Measurements from ENCODE around the gene FAM184A. TPM values are rescaled to one million over a fixed set of nuclear protein-coding genes. Genes with fewer than 3 reads are reported as not detected.

Gene FAM184A
- total and polyA plus RNA-seq, 9 of the 15 experiments (the other 6 are each of a cell fraction or from before 2014, with no cell fraction given) = 6.4 to 18.7 (median 13.1) TPM

DNA sequence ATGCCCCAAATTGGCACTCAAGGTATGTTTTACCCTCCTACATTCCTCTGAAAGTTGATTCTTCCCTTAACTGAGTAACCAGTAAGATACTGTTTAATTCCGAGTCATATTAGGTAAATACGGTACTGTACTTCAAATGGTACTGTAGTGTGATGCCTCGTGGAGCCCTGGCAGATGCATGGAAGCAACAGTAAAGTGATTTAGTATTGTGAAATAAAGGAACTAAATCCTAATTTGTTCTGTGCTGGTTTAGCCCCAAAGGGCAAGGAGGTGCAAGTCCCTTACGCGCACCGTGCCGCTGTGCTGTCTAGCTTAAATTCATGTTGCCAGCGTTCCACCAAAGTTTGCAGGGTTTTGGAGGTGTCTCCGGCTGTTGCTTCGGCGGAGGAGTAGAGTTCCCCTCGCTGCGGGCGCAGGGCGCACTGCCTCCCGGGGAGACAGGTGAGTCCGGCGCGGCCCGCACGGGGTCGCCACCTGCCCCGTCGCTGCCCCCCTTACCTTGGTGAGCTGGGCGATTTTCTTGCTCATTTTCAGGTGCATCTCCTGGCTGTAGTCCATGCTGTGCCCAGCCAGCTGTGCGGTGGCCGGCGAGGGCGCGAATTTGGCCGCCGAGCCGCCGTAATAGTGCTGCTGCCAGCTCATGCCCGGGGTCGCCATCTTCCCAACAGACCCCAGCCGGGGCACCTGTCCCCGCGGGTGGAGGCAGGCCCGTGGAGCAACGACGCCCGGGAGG lies 655 bp downstream of the FAM184A start (continued):
- TF ChIP-seq, protein P1, sequence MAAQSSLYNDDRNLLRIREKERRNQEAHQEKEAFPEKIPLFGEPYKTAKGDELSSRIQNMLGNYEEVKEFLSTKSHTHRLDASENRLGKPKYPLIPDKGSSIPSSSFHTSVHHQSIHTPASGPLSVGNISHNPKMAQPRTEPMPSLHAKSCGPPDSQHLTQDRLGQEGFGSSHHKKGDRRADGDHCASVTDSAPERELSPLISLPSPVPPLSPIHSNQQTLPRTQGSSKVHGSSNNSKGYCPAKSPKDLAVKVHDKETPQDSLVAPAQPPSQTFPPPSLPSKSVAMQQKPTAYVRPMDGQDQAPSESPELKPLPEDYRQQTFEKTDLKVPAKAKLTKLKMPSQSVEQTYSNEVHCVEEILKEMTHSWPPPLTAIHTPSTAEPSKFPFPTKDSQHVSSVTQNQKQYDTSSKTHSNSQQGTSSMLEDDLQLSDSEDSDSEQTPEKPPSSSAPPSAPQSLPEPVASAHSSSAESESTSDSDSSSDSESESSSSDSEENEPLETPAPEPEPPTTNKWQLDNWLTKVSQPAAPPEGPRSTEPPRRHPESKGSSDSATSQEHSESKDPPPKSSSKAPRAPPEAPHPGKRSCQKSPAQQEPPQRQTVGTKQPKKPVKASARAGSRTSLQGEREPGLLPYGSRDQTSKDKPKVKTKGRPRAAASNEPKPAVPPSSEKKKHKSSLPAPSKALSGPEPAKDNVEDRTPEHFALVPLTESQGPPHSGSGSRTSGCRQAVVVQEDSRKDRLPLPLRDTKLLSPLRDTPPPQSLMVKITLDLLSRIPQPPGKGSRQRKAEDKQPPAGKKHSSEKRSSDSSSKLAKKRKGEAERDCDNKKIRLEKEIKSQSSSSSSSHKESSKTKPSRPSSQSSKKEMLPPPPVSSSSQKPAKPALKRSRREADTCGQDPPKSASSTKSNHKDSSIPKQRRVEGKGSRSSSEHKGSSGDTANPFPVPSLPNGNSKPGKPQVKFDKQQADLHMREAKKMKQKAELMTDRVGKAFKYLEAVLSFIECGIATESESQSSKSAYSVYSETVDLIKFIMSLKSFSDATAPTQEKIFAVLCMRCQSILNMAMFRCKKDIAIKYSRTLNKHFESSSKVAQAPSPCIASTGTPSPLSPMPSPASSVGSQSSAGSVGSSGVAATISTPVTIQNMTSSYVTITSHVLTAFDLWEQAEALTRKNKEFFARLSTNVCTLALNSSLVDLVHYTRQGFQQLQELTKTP (IDR thresholded peaks at IDR 0.05; ENCODE audit: low read depth in 1 of 2, partially characterized antibody in 2 of 2) = peak in 1 of 2 experiments; percentile 63
- TF ChIP-seq, protein P2, sequence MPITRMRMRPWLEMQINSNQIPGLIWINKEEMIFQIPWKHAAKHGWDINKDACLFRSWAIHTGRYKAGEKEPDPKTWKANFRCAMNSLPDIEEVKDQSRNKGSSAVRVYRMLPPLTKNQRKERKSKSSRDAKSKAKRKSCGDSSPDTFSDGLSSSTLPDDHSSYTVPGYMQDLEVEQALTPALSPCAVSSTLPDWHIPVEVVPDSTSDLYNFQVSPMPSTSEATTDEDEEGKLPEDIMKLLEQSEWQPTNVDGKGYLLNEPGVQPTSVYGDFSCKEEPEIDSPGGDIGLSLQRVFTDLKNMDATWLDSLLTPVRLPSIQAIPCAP (CRISPR knock-in tag; IDR thresholded peaks at IDR 0.05; ENCODE audit: borderline replicate concordance) = no peak
- TF ChIP-seq, protein P3, sequence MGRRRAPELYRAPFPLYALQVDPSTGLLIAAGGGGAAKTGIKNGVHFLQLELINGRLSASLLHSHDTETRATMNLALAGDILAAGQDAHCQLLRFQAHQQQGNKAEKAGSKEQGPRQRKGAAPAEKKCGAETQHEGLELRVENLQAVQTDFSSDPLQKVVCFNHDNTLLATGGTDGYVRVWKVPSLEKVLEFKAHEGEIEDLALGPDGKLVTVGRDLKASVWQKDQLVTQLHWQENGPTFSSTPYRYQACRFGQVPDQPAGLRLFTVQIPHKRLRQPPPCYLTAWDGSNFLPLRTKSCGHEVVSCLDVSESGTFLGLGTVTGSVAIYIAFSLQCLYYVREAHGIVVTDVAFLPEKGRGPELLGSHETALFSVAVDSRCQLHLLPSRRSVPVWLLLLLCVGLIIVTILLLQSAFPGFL (CRISPR knock-in tag; IDR thresholded peaks at IDR 0.05) = no peak
- TF ChIP-seq HDAC2 (IDR thresholded peaks at IDR 0.05) = no peak
- TF ChIP-seq CC2D1A (IDR thresholded peaks at IDR 0.05) = no peak
- no peak for TF ChIP-seq RFX7 (CRISPR knock-in tag; IDR thresholded peaks at IDR 0.05)
- TF ChIP-seq, protein P4, sequence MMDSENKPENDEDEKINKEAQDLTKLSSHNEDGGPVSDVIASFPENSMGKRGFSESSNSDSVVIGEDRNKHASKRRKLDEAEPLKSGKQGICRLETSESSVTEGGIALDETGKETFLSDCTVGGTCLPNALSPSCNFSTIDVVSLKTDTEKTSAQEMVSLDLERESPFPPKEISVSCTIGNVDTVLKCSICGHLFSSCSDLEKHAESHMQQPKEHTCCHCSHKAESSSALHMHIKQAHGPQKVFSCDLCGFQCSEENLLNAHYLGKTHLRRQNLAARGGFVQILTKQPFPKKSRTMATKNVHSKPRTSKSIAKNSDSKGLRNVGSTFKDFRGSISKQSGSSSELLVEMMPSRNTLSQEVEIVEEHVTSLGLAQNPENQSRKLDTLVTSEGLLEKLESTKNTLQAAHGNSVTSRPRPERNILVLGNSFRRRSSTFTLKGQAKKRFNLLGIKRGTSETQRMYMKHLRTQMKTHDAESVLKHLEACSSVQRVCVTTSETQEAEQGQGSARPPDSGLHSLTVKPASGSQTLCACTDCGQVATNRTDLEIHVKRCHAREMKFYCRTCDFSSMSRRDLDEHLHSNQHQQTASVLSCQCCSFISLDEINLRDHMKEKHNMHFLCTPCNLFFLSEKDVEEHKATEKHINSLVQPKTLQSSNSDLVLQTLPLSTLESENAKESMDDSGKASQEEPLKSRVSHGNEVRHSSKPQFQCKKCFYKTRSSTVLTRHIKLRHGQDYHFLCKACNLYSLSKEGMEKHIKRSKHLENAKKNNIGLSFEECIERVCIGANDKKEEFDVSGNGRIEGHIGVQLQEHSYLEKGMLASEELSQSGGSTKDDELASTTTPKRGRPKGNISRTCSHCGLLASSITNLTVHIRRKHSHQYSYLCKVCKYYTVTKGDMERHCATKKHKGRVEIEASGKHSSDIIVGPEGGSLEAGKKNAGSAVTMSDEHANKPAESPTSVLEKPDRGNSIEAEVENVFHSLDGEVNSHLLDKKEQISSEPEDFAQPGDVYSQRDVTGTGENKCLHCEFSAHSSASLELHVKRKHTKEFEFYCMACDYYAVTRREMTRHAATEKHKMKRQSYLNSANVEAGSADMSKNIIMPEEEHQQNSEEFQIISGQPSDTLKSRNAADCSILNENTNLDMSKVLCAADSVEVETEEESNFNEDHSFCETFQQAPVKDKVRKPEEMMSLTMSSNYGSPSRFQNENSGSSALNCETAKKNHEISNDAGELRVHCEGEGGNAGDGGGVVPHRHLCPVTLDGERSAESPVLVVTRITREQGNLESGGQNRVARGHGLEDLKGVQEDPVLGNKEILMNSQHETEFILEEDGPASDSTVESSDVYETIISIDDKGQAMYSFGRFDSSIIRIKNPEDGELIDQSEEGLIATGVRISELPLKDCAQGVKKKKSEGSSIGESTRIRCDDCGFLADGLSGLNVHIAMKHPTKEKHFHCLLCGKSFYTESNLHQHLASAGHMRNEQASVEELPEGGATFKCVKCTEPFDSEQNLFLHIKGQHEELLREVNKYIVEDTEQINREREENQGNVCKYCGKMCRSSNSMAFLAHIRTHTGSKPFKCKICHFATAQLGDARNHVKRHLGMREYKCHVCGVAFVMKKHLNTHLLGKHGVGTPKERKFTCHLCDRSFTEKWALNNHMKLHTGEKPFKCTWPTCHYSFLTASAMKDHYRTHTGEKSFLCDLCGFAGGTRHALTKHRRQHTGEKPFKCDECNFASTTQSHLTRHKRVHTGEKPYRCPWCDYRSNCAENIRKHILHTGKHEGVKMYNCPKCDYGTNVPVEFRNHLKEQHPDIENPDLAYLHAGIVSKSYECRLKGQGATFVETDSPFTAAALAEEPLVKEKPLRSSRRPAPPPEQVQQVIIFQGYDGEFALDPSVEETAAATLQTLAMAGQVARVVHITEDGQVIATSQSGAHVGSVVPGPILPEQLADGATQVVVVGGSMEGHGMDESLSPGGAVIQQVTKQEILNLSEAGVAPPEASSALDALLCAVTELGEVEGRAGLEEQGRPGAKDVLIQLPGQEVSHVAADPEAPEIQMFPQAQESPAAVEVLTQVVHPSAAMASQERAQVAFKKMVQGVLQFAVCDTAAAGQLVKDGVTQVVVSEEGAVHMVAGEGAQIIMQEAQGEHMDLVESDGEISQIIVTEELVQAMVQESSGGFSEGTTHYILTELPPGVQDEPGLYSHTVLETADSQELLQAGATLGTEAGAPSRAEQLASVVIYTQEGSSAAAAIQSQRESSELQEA (IDR thresholded peaks at IDR 0.05; ENCODE audit: low read depth) = peak; percentile 56; the same call in 1 of the 2 replicates
- no peak; a peak in 1 of 4 replicates for TF ChIP-seq TEAD1 (CRISPR knock-in tag; IDR thresholded peaks at IDR 0.05)
- TF ChIP-seq, protein P5, sequence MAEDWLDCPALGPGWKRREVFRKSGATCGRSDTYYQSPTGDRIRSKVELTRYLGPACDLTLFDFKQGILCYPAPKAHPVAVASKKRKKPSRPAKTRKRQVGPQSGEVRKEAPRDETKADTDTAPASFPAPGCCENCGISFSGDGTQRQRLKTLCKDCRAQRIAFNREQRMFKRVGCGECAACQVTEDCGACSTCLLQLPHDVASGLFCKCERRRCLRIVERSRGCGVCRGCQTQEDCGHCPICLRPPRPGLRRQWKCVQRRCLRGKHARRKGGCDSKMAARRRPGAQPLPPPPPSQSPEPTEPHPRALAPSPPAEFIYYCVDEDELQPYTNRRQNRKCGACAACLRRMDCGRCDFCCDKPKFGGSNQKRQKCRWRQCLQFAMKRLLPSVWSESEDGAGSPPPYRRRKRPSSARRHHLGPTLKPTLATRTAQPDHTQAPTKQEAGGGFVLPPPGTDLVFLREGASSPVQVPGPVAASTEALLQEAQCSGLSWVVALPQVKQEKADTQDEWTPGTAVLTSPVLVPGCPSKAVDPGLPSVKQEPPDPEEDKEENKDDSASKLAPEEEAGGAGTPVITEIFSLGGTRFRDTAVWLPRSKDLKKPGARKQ (CRISPR knock-in tag; IDR thresholded peaks at IDR 0.05) = no peak
- TF ChIP-seq SP1 (CRISPR knock-in tag; IDR thresholded peaks at IDR 0.05) = peak; percentile 54; the same call in 1 of the 2 replicates

Data from K562 (cell line).